ENCODE data around the gene XXYLT1. TPM values are rescaled to one million over a fixed set of nuclear protein-coding genes. Genes with fewer than 3 reads are reported as not detected.

Gene XXYLT1
- total RNA-seq, 1 experiment from 2014 or later, result 10.9 TPM

DNA sequence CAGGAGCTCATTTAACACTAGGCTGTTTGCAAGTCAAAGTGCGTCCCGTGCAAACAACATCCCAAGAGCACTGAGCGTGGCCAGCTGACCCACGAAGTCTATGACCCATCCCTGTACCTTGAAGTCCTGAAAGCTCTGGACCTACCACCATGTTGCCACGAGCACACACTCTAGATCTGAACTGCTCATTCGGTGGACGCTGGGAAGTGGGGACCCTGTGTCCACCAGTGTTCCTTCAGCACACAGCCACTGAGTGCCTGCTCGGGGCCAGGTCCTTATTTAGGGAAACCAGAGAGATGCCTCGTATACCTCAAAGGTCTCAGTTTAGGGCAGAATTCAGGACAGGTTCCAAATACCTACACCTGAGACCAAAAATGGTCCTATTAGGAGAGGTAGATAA is 236.9 kb downstream of the XXYLT1 start:
- H3K27me3 ChIP-seq (ENCODE audit: insufficient read depth, low read length), result peaks cover 11% of the 10 kb centered on the region; the same call in 1 of the 2 replicates
- ChIA-PET CTCF (interaction anchor here (1.0 to 3.0 kb wide), 2 partner anchors 351 to 362 kb away, joined by 3 to 9 read pairs; partner anchors contain the start of gene LSG1), POLR2A (no interaction called here), RAD21 (ENCODE audit: low non-redundant PET in 1 of 2, low total read pairs in 2 of 2, uncharacterized antibody in 2 of 2, unreplicated experiment in 2 of 2) (no interaction called here)
- no peak overlapping the region for H3K4me3 ChIP-seq (replicated peaks in 1 of 2; ENCODE audit: low read depth in 1 of 2, low read length in 2 of 2)
- no peak for TF ChIP-seq SIN3A (IDR thresholded peaks at IDR 0.05; ENCODE audit: low read depth)
- no peak for TF ChIP-seq SRF (IDR thresholded peaks at IDR 0.05; ENCODE audit: low read depth)
- no peak for TF ChIP-seq FOSL1 (IDR thresholded peaks at IDR 0.05; ENCODE audit: low read depth)
- no peak for TF ChIP-seq CEBPB (IDR thresholded peaks at IDR 0.05; ENCODE audit: low read depth)
- no peak for TF ChIP-seq ELF1 (IDR thresholded peaks at IDR 0.05; ENCODE audit: borderline replicate concordance, low read depth)
- no peak for TF ChIP-seq EZH2phosphoT487 (IDR thresholded peaks at IDR 0.05; ENCODE audit: borderline replicate concordance)
- TF ChIP-seq, protein P1, sequence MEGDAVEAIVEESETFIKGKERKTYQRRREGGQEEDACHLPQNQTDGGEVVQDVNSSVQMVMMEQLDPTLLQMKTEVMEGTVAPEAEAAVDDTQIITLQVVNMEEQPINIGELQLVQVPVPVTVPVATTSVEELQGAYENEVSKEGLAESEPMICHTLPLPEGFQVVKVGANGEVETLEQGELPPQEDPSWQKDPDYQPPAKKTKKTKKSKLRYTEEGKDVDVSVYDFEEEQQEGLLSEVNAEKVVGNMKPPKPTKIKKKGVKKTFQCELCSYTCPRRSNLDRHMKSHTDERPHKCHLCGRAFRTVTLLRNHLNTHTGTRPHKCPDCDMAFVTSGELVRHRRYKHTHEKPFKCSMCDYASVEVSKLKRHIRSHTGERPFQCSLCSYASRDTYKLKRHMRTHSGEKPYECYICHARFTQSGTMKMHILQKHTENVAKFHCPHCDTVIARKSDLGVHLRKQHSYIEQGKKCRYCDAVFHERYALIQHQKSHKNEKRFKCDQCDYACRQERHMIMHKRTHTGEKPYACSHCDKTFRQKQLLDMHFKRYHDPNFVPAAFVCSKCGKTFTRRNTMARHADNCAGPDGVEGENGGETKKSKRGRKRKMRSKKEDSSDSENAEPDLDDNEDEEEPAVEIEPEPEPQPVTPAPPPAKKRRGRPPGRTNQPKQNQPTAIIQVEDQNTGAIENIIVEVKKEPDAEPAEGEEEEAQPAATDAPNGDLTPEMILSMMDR (IDR thresholded peaks at IDR 0.05 in 2 of 3, conservative IDR thresholded peaks at IDR 0.05 in 1 of 3; ENCODE audit: borderline replicate concordance in 1 of 3, insufficient read depth in 1 of 3, low read depth in 2 of 3, low read length in 2 of 3), result no peak
- no peak for TF ChIP-seq YY1 (IDR thresholded peaks at IDR 0.05; ENCODE audit: extremely low read depth, insufficient replicate concordance, low read depth, low read length)
- no peak for TF ChIP-seq EGR1 (IDR thresholded peaks at IDR 0.05; ENCODE audit: low read depth)
- no peak for TF ChIP-seq CBX3 (IDR thresholded peaks at IDR 0.05; ENCODE audit: low read depth)
- no peak for TF ChIP-seq ZFX (IDR thresholded peaks at IDR 0.05)
- TF ChIP-seq SP1 (IDR thresholded peaks at IDR 0.05; ENCODE audit: low read depth), result no peak
- no peak for TF ChIP-seq RAD21 (IDR thresholded peaks at IDR 0.05; ENCODE audit: low read depth)
- no peak for TF ChIP-seq ZNF274 (IDR thresholded peaks at IDR 0.05; ENCODE audit: low read depth, low read length)
- TF ChIP-seq, protein P2, sequence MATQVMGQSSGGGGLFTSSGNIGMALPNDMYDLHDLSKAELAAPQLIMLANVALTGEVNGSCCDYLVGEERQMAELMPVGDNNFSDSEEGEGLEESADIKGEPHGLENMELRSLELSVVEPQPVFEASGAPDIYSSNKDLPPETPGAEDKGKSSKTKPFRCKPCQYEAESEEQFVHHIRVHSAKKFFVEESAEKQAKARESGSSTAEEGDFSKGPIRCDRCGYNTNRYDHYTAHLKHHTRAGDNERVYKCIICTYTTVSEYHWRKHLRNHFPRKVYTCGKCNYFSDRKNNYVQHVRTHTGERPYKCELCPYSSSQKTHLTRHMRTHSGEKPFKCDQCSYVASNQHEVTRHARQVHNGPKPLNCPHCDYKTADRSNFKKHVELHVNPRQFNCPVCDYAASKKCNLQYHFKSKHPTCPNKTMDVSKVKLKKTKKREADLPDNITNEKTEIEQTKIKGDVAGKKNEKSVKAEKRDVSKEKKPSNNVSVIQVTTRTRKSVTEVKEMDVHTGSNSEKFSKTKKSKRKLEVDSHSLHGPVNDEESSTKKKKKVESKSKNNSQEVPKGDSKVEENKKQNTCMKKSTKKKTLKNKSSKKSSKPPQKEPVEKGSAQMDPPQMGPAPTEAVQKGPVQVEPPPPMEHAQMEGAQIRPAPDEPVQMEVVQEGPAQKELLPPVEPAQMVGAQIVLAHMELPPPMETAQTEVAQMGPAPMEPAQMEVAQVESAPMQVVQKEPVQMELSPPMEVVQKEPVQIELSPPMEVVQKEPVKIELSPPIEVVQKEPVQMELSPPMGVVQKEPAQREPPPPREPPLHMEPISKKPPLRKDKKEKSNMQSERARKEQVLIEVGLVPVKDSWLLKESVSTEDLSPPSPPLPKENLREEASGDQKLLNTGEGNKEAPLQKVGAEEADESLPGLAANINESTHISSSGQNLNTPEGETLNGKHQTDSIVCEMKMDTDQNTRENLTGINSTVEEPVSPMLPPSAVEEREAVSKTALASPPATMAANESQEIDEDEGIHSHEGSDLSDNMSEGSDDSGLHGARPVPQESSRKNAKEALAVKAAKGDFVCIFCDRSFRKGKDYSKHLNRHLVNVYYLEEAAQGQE (IDR thresholded peaks at IDR 0.05; ENCODE audit: low read depth), result no peak
- TF ChIP-seq POLR2AphosphoS5 (IDR thresholded peaks at IDR 0.05; ENCODE audit: low read depth, low read length), result no peak
- no peak for TF ChIP-seq TCF7L2 (IDR thresholded peaks at IDR 0.05; ENCODE audit: borderline replicate concordance, extremely low read depth, insufficient read depth, insufficient read length)
- TF ChIP-seq POLR2A (IDR thresholded peaks at IDR 0.05; ENCODE audit: borderline replicate concordance, extremely low read depth, insufficient read depth, insufficient read length), result no peak
- DNase-seq (ENCODE audit: low read depth, low spot score) (no peak), ATAC-seq (no peak)
- H3K9me3 ChIP-seq (ENCODE audit: control insufficient read depth in 1 of 2, insufficient read depth in 1 of 2, low read depth in 1 of 2, low read length in 2 of 2), result no peaks in the 10 kb centered on the region
- no peak overlapping the region for H3K27ac ChIP-seq (ENCODE audit: low read depth, low read length)
- BruUV-seq (replicated peaks), result no TSS peak
- peak overlapping the region; percentile 50 for H3K4me2 ChIP-seq (ENCODE audit: low read length)
- no peaks in the 10 kb centered on the region for H3K79me2 ChIP-seq (ENCODE audit: insufficient read depth, low read length)
- peaks cover 10 to 17% of the 10 kb centered on the region in 2 experiments for H3K4me1 ChIP-seq (ENCODE audit: control insufficient read depth in 1 of 2, insufficient read depth in 2 of 2, low read length in 2 of 2)
- no peaks in the 10 kb centered on the region for H3K9me2 ChIP-seq (ENCODE audit: insufficient read depth)
- H4K20me1 ChIP-seq (ENCODE audit: insufficient read depth), result no peaks in the 10 kb centered on the region
- intact Hi-C loops (cut with micrococcal nuclease), result no loop called here
- H3K9ac ChIP-seq (ENCODE audit: low read length), result no peak overlapping the region
- H2AFZ ChIP-seq (ENCODE audit: low read depth, low read length, poor library complexity, severe bottlenecking), result no peak overlapping the region
- H3K36me3 ChIP-seq (ENCODE audit: control insufficient read depth in 1 of 2, insufficient read depth in 2 of 2, low read length in 2 of 2), result no peaks in the 10 kb centered on the region

Measured in HCT116 (cell line).